Measurements from ENCODE around the gene TOR4A.
A peak's percentile ranks its signal among the peaks of the same experiment; 100 is the strongest.

TOR4A gene

DNA sequence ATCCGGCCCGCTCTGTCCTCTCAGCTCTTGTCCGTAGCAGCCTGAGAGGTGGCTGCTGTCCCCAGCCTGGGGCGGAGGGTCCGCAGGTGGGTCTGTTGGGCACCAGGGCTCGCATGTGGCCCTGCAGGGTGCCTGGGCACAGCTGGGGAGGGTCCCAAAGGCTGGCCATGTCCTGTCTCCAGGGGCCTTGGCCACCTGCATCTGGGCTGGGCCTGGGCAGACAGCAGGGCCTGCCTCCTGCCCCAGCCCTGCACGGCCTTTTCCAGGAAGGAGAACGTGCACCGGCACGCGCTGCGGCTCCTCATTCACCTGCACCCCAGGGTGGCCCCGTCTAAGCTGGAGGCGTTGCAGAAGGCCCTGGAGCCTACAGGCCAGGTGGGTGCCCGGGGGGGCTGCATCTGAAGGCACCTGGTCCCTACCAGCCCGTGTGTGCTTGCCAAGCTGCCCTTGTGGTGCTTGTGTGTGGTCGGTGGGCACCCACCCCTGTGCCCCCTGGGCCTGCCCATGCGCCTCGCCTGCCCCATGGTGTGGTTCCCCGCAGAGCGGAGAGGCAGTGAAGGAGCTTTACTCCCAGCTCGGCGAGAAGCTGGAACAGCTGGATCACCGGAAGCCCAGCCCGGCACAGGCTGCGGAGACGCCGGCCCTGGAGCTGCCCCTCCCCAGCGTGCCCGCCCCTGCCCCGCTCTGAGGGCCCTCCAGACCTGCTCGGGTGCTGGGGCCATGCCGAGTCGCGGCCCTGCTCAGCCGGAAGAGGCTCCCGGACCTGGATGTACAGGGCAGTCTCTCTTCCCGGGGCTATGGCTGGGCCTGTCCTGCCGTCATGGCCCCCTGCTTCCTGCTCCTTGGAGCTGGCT, 5.1 kb upstream of the TOR4A start:
- DNase-seq (ENCODE audit: low read depth in 1 of 2, low spot score in 1 of 2): no peak
- Histone ChIP-seq H3K4me3 (replicated peaks; ENCODE audit: insufficient read depth, low read length) (no peak overlapping the region), H3K27me3 (ENCODE audit: insufficient read depth, poor library complexity, severe bottlenecking) (no peaks in the 10 kb centered on the region), H3K27ac (replicated peaks) (peak overlapping the region; percentile 73; the same call in 1 of the 2 replicates)
- no peak for TF ChIP-seq CTCF (IDR thresholded peaks at IDR 0.05; ENCODE audit: insufficient read depth, low read length)

DNA sequence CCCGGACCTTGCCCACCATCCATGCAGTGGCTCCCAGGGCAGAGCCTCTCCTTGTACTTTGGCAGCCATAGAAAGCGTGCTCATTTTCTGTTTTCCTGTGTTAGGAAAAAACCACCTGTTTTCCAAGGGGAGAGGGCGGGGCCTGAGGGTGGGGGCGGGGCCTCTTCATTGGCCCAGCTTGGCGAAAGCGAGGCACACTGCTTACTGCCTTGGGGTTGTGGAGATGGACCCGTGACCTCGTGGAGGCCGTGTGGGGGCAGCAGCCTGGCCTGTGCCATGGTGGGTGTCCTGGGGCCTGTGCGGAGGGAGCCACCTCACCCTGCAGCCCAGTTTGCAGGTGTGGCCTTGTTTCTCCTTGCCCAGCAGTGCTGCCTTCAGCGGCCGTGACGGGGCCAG, 4.4 kb upstream of the TOR4A start:
- Histone ChIP-seq H3K27me3 (ENCODE audit: insufficient read depth, poor library complexity, severe bottlenecking) (no peaks in the 10 kb centered on the region), H3K4me3 (replicated peaks; ENCODE audit: insufficient read depth, low read length) (no peak overlapping the region), H3K27ac (replicated peaks) (no peak overlapping the region)
- no peak for TF ChIP-seq SPI1 (IDR thresholded peaks at IDR 0.05; ENCODE audit: borderline replicate concordance, low read depth)
- TF ChIP-seq, protein P1, sequence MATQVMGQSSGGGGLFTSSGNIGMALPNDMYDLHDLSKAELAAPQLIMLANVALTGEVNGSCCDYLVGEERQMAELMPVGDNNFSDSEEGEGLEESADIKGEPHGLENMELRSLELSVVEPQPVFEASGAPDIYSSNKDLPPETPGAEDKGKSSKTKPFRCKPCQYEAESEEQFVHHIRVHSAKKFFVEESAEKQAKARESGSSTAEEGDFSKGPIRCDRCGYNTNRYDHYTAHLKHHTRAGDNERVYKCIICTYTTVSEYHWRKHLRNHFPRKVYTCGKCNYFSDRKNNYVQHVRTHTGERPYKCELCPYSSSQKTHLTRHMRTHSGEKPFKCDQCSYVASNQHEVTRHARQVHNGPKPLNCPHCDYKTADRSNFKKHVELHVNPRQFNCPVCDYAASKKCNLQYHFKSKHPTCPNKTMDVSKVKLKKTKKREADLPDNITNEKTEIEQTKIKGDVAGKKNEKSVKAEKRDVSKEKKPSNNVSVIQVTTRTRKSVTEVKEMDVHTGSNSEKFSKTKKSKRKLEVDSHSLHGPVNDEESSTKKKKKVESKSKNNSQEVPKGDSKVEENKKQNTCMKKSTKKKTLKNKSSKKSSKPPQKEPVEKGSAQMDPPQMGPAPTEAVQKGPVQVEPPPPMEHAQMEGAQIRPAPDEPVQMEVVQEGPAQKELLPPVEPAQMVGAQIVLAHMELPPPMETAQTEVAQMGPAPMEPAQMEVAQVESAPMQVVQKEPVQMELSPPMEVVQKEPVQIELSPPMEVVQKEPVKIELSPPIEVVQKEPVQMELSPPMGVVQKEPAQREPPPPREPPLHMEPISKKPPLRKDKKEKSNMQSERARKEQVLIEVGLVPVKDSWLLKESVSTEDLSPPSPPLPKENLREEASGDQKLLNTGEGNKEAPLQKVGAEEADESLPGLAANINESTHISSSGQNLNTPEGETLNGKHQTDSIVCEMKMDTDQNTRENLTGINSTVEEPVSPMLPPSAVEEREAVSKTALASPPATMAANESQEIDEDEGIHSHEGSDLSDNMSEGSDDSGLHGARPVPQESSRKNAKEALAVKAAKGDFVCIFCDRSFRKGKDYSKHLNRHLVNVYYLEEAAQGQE (IDR thresholded peaks at IDR 0.05; ENCODE audit: insufficient replicate concordance, low read depth): no peak
- no peak for TF ChIP-seq CTCF (IDR thresholded peaks at IDR 0.05; ENCODE audit: insufficient read depth, low read length)
- TF ChIP-seq POLR2AphosphoS5 (IDR thresholded peaks at IDR 0.05; ENCODE audit: low read depth): no peak
- no peak for TF ChIP-seq GABPA (IDR thresholded peaks at IDR 0.05; ENCODE audit: low read depth)
- no peak for DNase-seq (ENCODE audit: low read depth in 1 of 2, low spot score in 1 of 2)

DNA sequence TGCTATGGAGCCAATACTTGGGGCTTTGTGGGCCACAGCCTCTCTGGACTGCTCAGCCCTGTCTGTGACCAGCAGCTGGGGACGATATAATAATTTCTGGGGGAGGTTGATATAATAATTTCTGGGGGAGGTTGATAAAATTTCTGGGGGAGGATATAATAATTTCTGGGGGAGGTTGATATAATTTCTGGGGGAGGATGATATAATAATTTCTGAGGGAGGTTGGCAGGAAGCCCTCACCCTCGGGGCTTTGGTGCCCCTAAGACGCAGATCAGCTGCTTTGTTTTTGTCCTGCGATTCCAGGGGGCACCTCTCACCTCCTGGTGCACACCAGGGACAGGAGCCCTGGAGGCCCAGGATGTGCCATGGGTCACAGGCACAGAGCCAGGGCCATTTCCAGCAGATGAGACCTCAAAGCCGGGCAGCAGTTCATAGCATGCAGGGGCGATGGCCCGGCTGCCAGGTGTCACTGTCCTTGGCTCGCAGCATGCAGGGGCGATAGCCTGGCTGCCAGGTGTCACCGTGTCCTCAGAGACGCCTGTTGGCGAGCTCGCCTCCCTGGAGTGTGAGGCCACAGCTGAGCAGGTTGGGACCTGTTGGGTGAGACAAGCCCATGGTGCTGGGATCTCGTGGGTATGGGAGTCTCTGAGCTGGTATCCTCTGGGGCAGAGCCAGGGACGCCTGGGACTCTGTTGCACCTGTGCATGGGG, 3.8 kb upstream of the TOR4A start:
- no peak for DNase-seq (ENCODE audit: low read depth in 1 of 2, low spot score in 1 of 2)
- TF ChIP-seq, protein P1 (IDR thresholded peaks at IDR 0.05; ENCODE audit: insufficient replicate concordance, low read depth): no peak
- TF ChIP-seq CTCF (IDR thresholded peaks at IDR 0.05; ENCODE audit: insufficient read depth, low read length): no peak
- no peak for TF ChIP-seq POLR2AphosphoS5 (IDR thresholded peaks at IDR 0.05; ENCODE audit: low read depth)
- TF ChIP-seq SPI1 (IDR thresholded peaks at IDR 0.05; ENCODE audit: borderline replicate concordance, low read depth): no peak
- TF ChIP-seq GABPA (IDR thresholded peaks at IDR 0.05; ENCODE audit: low read depth): no peak

More for the DNA sequence above, 3.8 kb upstream of the TOR4A start:
- Histone ChIP-seq H3K27me3 (ENCODE audit: insufficient read depth, poor library complexity, severe bottlenecking) (no peaks in the 10 kb centered on the region), H3K4me3 (replicated peaks; ENCODE audit: insufficient read depth, low read length) (no peak overlapping the region), H3K27ac (replicated peaks) (no peak overlapping the region)

All from HL-60 (cell line).